ENCODE data around the gene TMTC3.

The TMTC3 gene

DNA sequence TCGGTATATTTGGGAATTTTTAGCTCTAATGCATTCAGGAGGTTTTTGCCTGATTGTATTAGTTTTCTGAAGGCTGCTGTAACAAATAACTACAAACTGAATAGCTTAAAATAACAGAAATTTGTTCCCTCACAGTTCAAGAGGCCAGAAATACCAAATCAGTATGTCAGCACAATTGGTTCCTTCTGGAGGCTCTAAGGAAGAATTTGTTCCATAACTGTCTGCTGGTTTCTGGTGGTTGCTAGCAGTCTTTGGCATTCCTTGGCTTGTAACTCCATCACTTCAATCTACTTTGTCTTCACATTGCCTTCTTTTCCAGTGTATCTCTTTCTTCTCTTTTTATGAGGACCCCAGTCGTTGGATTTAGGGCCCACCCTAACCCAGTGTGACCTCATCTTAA, 21.3 kb downstream of the TMTC3 start:
- Histone ChIP-seq H3K36me3 (ENCODE audit: control insufficient read depth in 2 of 2, insufficient read depth in 2 of 2, low read length in 2 of 2) (peaks cover 10 to 13% of the 10 kb centered on the region in 2 donors), H3K9ac (ENCODE audit: low read depth in 1 of 2, low read length in 2 of 2) (no peak overlapping the region), H3K27me3 (ENCODE audit: control insufficient read depth in 2 of 2, insufficient read depth in 2 of 2, low read length in 2 of 2) (no peaks in the 10 kb centered on the region), H3K4me3 (ENCODE audit: low read length in 2 of 2) (no peak overlapping the region), H3K27ac (ENCODE audit: low read depth in 2 of 2, low read length in 2 of 2) (no peak overlapping the region), H3K4me1 (ENCODE audit: control insufficient read depth in 2 of 2, insufficient read depth in 2 of 2, low read length in 2 of 2) (peaks cover 3 to 6% of the 10 kb centered on the region in 2 donors), H3K9me3 (ENCODE audit: control insufficient read depth in 2 of 2, low read length in 2 of 2) (no peaks in the 10 kb centered on the region)

GRCh38 chr12:88166179-88166578, 24.1 kb downstream of the TMTC3 start:
- Histone ChIP-seq H3K36me3 (ENCODE audit: control insufficient read depth in 2 of 2, insufficient read depth in 2 of 2, low read length in 2 of 2) (peaks cover 7 to 9% of the 10 kb centered on the region in 2 donors), H3K4me3 (ENCODE audit: low read length in 2 of 2) (no peak overlapping the region), H3K9me3 (ENCODE audit: control insufficient read depth in 2 of 2, low read length in 2 of 2) (no peaks in the 10 kb centered on the region), H3K4me1 (ENCODE audit: control insufficient read depth in 2 of 2, insufficient read depth in 2 of 2, low read length in 2 of 2) (peaks cover 3 to 6% of the 10 kb centered on the region in 2 donors), H3K27me3 (ENCODE audit: control insufficient read depth in 2 of 2, insufficient read depth in 2 of 2, low read length in 2 of 2) (no peaks in the 10 kb centered on the region), H3K27ac (ENCODE audit: low read depth in 2 of 2, low read length in 2 of 2) (no peak overlapping the region), H3K9ac (ENCODE audit: low read depth in 1 of 2, low read length in 2 of 2) (no peak overlapping the region)

- Histone ChIP-seq H3K27ac (ENCODE audit: low read depth in 2 of 2, low read length in 2 of 2) (no peak overlapping the region), H3K36me3 (ENCODE audit: control insufficient read depth in 2 of 2, insufficient read depth in 2 of 2, low read length in 2 of 2) (peaks cover 7 to 9% of the 10 kb centered on the region in 2 donors), H3K9me3 (ENCODE audit: control insufficient read depth in 2 of 2, low read length in 2 of 2) (no peaks in the 10 kb centered on the region), H3K4me1 (ENCODE audit: control insufficient read depth in 2 of 2, insufficient read depth in 2 of 2, low read length in 2 of 2) (peaks cover 3 to 6% of the 10 kb centered on the region in 2 donors), H3K27me3 (ENCODE audit: control insufficient read depth in 2 of 2, insufficient read depth in 2 of 2, low read length in 2 of 2) (no peaks in the 10 kb centered on the region), H3K4me3 (ENCODE audit: low read length in 2 of 2) (no peak overlapping the region), H3K9ac (ENCODE audit: low read depth in 1 of 2, low read length in 2 of 2) (no peak overlapping the region)
These were observed 25.3 kb downstream of the TMTC3 start for GRCh38 chr12:88167384-88167783.

GRCh38 chr12:88172844-88173407, 30.8 kb downstream of the TMTC3 start:
- Histone ChIP-seq H3K9ac (ENCODE audit: low read depth in 1 of 2, low read length in 2 of 2) (no peak overlapping the region), H3K4me1 (ENCODE audit: control insufficient read depth in 2 of 2, insufficient read depth in 2 of 2, low read length in 2 of 2) (no peaks in the 10 kb centered on the region), H3K4me3 (ENCODE audit: low read length in 2 of 2) (no peak overlapping the region), H3K27me3 (ENCODE audit: control insufficient read depth in 2 of 2, insufficient read depth in 2 of 2, low read length in 2 of 2) (no peaks in the 10 kb centered on the region), H3K36me3 (ENCODE audit: control insufficient read depth in 2 of 2, insufficient read depth in 2 of 2, low read length in 2 of 2) (peaks cover 18 to 22% of the 10 kb centered on the region in 2 donors), H3K9me3 (ENCODE audit: control insufficient read depth in 2 of 2, low read length in 2 of 2) (no peaks in the 10 kb centered on the region), H3K27ac (ENCODE audit: low read depth in 2 of 2, low read length in 2 of 2) (no peak overlapping the region)

DNA sequence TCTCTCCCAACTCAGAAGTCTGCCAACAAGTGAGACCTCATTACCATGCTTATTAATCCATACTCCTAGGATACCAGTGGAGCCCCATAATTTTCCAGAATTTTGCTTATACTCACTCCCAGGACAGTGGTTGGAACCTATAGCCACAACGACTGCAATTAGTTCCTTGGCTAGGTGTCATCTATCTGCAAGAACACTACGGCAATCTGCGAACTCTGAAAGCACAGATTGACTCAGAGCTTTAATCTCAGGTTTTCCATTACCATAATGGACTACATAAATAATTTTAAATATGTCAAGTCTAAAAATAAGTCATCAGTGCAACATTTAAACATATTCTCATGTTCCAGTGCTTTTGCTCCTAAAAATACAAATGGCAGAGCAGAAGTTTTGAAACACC, 33.4 kb downstream of the TMTC3 start:
- Histone ChIP-seq H3K9me3 (ENCODE audit: control insufficient read depth in 2 of 2, low read length in 2 of 2) (no peaks in the 10 kb centered on the region), H3K4me1 (ENCODE audit: control insufficient read depth in 2 of 2, insufficient read depth in 2 of 2, low read length in 2 of 2) (no peaks in the 10 kb centered on the region), H3K4me3 (ENCODE audit: low read length in 2 of 2) (no peak overlapping the region), H3K36me3 (ENCODE audit: control insufficient read depth in 2 of 2, insufficient read depth in 2 of 2, low read length in 2 of 2) (peaks cover 19 to 37% of the 10 kb centered on the region in 2 donors), H3K9ac (ENCODE audit: low read depth in 1 of 2, low read length in 2 of 2) (no peak overlapping the region), H3K27ac (ENCODE audit: low read depth in 2 of 2, low read length in 2 of 2) (no peak overlapping the region), H3K27me3 (ENCODE audit: control insufficient read depth in 2 of 2, insufficient read depth in 2 of 2, low read length in 2 of 2) (no peaks in the 10 kb centered on the region)

DNA sequence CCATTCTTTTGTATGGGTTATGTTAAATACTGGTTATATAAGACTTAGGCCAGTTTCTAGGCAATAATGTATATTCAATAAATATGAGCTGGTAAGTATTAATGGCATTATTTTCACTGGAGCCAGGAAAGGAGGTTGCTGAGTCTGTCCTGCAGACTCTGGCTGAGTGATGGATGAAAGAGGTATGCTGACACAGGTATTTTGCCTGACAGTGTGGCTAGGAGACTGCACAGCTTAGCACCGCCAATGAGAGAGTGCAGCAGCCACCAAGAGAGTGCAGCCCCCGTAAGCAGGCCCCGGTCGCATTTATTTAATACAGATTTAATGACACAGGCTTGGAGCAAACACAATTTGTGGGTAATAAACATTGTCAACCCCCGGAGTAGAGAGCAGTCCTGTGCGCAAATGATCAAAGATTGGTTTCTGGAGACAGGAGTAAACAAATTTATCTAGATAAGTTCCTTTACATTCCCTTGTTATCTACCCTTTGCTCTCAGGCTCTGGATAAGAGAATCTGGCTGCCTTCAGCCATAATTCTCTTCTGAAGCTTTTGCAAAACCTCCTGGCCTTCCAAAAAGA, 37.4 kb downstream of the TMTC3 start:
- Histone ChIP-seq H3K36me3 (ENCODE audit: control insufficient read depth in 2 of 2, insufficient read depth in 2 of 2, low read length in 2 of 2) (peaks cover 17 to 33% of the 10 kb centered on the region in 2 donors), H3K27me3 (ENCODE audit: control insufficient read depth in 2 of 2, insufficient read depth in 2 of 2, low read length in 2 of 2) (no peaks in the 10 kb centered on the region), H3K9ac (ENCODE audit: low read depth in 1 of 2, low read length in 2 of 2) (no peak overlapping the region), H3K27ac (ENCODE audit: low read depth in 2 of 2, low read length in 2 of 2) (no peak overlapping the region), H3K4me3 (ENCODE audit: low read length in 2 of 2) (no peak overlapping the region), H3K4me1 (ENCODE audit: control insufficient read depth in 2 of 2, insufficient read depth in 2 of 2, low read length in 2 of 2) (no peaks in the 10 kb centered on the region), H3K9me3 (ENCODE audit: control insufficient read depth in 2 of 2, low read length in 2 of 2) (no peaks in the 10 kb centered on the region)

DNA sequence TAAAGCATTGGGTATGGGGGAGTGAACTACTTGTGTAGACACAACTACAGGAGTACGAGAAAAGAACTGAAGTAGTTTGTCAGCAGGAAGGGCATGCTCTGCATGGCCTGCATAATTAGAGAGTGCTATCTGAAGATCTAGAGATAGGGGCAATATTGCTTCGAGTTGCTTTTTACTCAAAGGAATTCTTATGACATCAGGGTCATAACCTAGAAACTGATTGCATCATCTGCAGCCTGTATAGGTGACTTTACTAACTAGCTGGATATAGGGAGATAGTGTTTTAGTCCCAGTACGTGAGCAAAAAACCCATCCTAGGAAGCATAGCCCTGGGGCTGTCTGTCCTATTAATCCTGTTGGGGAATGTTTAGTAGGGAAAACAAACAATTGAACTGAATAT, 39.8 kb downstream of the TMTC3 start:
- no peaks in the 10 kb centered on the region for H3K4me1 ChIP-seq (ENCODE audit: control insufficient read depth in 2 of 2, insufficient read depth in 2 of 2, low read length in 2 of 2)
- H3K27ac ChIP-seq (ENCODE audit: low read depth in 2 of 2, low read length in 2 of 2) = no peak overlapping the region
- H3K36me3 ChIP-seq (ENCODE audit: control insufficient read depth in 2 of 2, insufficient read depth in 2 of 2, low read length in 2 of 2) = peaks cover 9 to 24% of the 10 kb centered on the region in 2 donors
- no peaks in the 10 kb centered on the region for H3K9me3 ChIP-seq (ENCODE audit: control insufficient read depth in 2 of 2, low read length in 2 of 2)
- no peaks in the 10 kb centered on the region for H3K27me3 ChIP-seq (ENCODE audit: control insufficient read depth in 2 of 2, insufficient read depth in 2 of 2, low read length in 2 of 2)
- no peak overlapping the region for H3K9ac ChIP-seq (ENCODE audit: low read depth in 1 of 2, low read length in 2 of 2)
- H3K4me3 ChIP-seq (ENCODE audit: low read length in 2 of 2) = no peak overlapping the region

- Histone ChIP-seq H3K9ac (ENCODE audit: low read depth in 1 of 2, low read length in 2 of 2) (no peak overlapping the region), H3K27ac (ENCODE audit: low read depth in 2 of 2, low read length in 2 of 2) (no peak overlapping the region), H3K9me3 (ENCODE audit: control insufficient read depth in 2 of 2, low read length in 2 of 2) (no peaks in the 10 kb centered on the region), H3K4me1 (ENCODE audit: control insufficient read depth in 2 of 2, insufficient read depth in 2 of 2, low read length in 2 of 2) (no peaks in the 10 kb centered on the region), H3K27me3 (ENCODE audit: control insufficient read depth in 2 of 2, insufficient read depth in 2 of 2, low read length in 2 of 2) (no peaks in the 10 kb centered on the region), H3K4me3 (ENCODE audit: low read length in 2 of 2) (no peak overlapping the region), H3K36me3 (ENCODE audit: control insufficient read depth in 2 of 2, insufficient read depth in 2 of 2, low read length in 2 of 2) (peaks cover 8 to 23% of the 10 kb centered on the region in 2 donors)
These were observed 40.3 kb downstream of the TMTC3 start for GRCh38 chr12:88182416-88182815.

DNA sequence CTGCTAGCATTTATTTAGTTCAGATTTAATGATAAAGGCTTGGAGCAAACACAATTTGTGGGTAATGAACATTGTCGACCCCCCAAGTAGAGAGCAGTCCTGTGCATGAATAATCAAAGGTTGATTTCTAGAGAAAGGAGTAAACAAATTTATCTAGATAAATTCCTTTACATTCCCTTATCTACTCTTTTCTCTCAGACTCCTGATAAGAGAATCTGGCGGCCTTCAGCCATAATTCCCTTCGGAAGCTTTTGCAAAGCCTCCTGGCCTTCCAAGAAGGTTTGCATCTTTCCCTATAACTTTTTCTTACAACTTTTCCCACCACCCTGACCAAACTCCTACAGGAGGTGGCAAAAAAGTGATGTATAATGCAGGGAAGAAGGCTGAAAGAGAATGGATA, 42.1 kb downstream of the TMTC3 start:
- Histone ChIP-seq H3K9ac (ENCODE audit: low read depth in 1 of 2, low read length in 2 of 2) (no peak overlapping the region), H3K27ac (ENCODE audit: low read depth in 2 of 2, low read length in 2 of 2) (no peak overlapping the region), H3K4me3 (ENCODE audit: low read length in 2 of 2) (no peak overlapping the region), H3K36me3 (ENCODE audit: control insufficient read depth in 2 of 2, insufficient read depth in 2 of 2, low read length in 2 of 2) (peaks cover 6 to 15% of the 10 kb centered on the region in 2 donors), H3K4me1 (ENCODE audit: control insufficient read depth in 2 of 2, insufficient read depth in 2 of 2, low read length in 2 of 2) (no peaks in the 10 kb centered on the region), H3K9me3 (ENCODE audit: control insufficient read depth in 2 of 2, low read length in 2 of 2) (no peaks in the 10 kb centered on the region), H3K27me3 (ENCODE audit: control insufficient read depth in 2 of 2, insufficient read depth in 2 of 2, low read length in 2 of 2) (no peaks in the 10 kb centered on the region)

- Histone ChIP-seq H3K27me3 (ENCODE audit: control insufficient read depth in 2 of 2, insufficient read depth in 2 of 2, low read length in 2 of 2) (no peaks in the 10 kb centered on the region), H3K36me3 (ENCODE audit: control insufficient read depth in 2 of 2, insufficient read depth in 2 of 2, low read length in 2 of 2) (peaks cover 5 to 6% of the 10 kb centered on the region in 2 donors)
These were observed 43.2 kb downstream of the TMTC3 start for GRCh38 chr12:88185279-88185678.

More at GRCh38 chr12:88185279-88185678, 43.2 kb downstream of the TMTC3 start:
- H3K9ac ChIP-seq (ENCODE audit: low read depth in 1 of 2, low read length in 2 of 2) = no peak overlapping the region
- no peaks in the 10 kb centered on the region for H3K4me1 ChIP-seq (ENCODE audit: control insufficient read depth in 2 of 2, insufficient read depth in 2 of 2, low read length in 2 of 2)
- H3K27ac ChIP-seq (ENCODE audit: low read depth in 2 of 2, low read length in 2 of 2) = no peak overlapping the region
- H3K4me3 ChIP-seq (ENCODE audit: low read length in 2 of 2) = no peak overlapping the region
- H3K9me3 ChIP-seq (ENCODE audit: control insufficient read depth in 2 of 2, low read length in 2 of 2) = no peaks in the 10 kb centered on the region

Data from mucosa of rectum (tissue), 2 donors.